Endothelial cell of umbilical vein (primary cell): ENCODE data around the gene RIPPLY1. TPM values are rescaled to one million over a fixed set of nuclear protein-coding genes. Genes with fewer than 3 reads are reported as not detected.

ENCODE experiments used
- BruUV-seq: library from RNA; stranded (reverse); fragments of 400-500 nt; replicated peaks from 2 replicates; lab custom pipeline; 2021; lab: Mats Ljungman, UMichigan
- CTCF ChIA-PET: fragments of 300-600, 350-600 bp; sonication (Branson Sonifier 250); formaldehyde crosslinking; loops from one replicate; lab custom pipeline; 2021; ENCODE audit warnings: antibody characterized with exemption, inconsistent platforms; lab: Charles Lee
- POLR2A ChIA-PET: fragments of 300-600, 350-600 bp; sonication (Branson Sonifier 250); formaldehyde crosslinking; loops from one replicate; lab custom pipeline; 2021; ENCODE audit warnings: antibody characterized with exemption, inconsistent platforms; lab: Charles Lee
- DNase-seq: peaks from one replicate; pipeline ENCODE4 v3.0.0-alpha.2; 2011; ENCODE audit warnings: low read depth, low spot score
- FAIRE-seq: peaks from 2 replicates; lab custom pipeline; 2011; peaks lifted over from hg19 to GRCh38; lab: Jason Lieb, UNC
- H2AFZ ChIP-seq: 2 replicates; pipeline ENCODE4 v1.6.0; 2012; ENCODE audit warnings: low read depth, low read length, control low read depth, inconsistent platforms
- H3K27ac ChIP-seq: 2 replicates; pipeline ENCODE4 v1.5.1; 2011; ENCODE audit warnings: low read depth, mild to moderate bottlenecking, control low read depth, low read length, moderate library complexity; ENCODE audit not compliant: insufficient read depth
- H3K27me3 ChIP-seq, 2 experiments: 2 replicates each; pipeline versions ENCODE4 v1.6.0 to v1.6.1; 2011; ENCODE audit warnings: low read length in 2 of 2, mixed read lengths in 1 of 2; ENCODE audit not compliant: control insufficient read depth in 2 of 2, insufficient read depth in 2 of 2
- H3K36me3 ChIP-seq, 2 experiments: 2 replicates in 1 of 2; 3 replicates in 1 of 2; pipeline ENCODE4 v1.5.1; 2011; ENCODE audit warnings: low read length in 2 of 2, mild to moderate bottlenecking in 1 of 2, moderate library complexity in 1 of 2; ENCODE audit not compliant: control insufficient read depth in 2 of 2, insufficient read depth in 2 of 2; ENCODE audit errors: extremely low read depth in 1 of 2
- H3K4me1 ChIP-seq: 3 replicates; pipeline ENCODE4 v1.5.1; 2011; ENCODE audit warnings: mild to moderate bottlenecking, low read length; ENCODE audit not compliant: control insufficient read depth, insufficient read depth; ENCODE audit errors: extremely low read depth
- H3K4me2 ChIP-seq: 2 replicates; pipeline ENCODE4 v1.6.1; 2011; ENCODE audit warnings: low read length, control low read depth, mixed read lengths; ENCODE audit not compliant: insufficient read depth
- H3K4me3 ChIP-seq, 3 experiments: fragments of 200-600 bp in 1 of 3; sonication (generic), shearing (Covaris generic) in 1 of 3; replicated peaks in 1 of 3; 2 replicates each; pipeline ENCODE4 v1.5.1; 2011 to 2016; ENCODE audit warnings: control low read depth in 3 of 3, low read length in 3 of 3, mild to moderate bottlenecking in 2 of 3, inconsistent platforms in 1 of 3, low read depth in 1 of 3, moderate library complexity in 1 of 3; ENCODE audit not compliant: insufficient read depth in 1 of 3
- H3K79me2 ChIP-seq: 2 replicates; pipeline ENCODE4 v1.6.0; 2012; ENCODE audit warnings: low read length, inconsistent platforms; ENCODE audit not compliant: control insufficient read depth, insufficient read depth
- H3K9ac ChIP-seq: replicated peaks from 2 replicates; pipeline ENCODE3; 2011; ENCODE audit warnings: low read length, control low read depth; ENCODE audit not compliant: insufficient read depth; ENCODE audit errors: extremely low read depth
- H3K9me1 ChIP-seq: replicated peaks from 3 replicates; pipeline ENCODE4 v1.6.0; 2011; ENCODE audit warnings: mild to moderate bottlenecking, low read length; ENCODE audit not compliant: control insufficient read depth, insufficient read depth; ENCODE audit errors: extremely low read depth
- H3K9me3 ChIP-seq: replicated peaks from 2 replicates; pipeline ENCODE4 v1.5.1; 2012; ENCODE audit warnings: low read length, inconsistent platforms; ENCODE audit not compliant: control insufficient read depth, insufficient read depth
- H4K20me1 ChIP-seq: replicated peaks from 2 replicates; pipeline ENCODE3; 2011; ENCODE audit warnings: mild to moderate bottlenecking, low read length; ENCODE audit not compliant: control insufficient read depth, insufficient read depth; ENCODE audit errors: extremely low read depth
- EZH2 ChIP-seq: IDR thresholded peaks from 2 replicates; pipeline ENCODE4 v1.6.1; 2012; ENCODE audit warnings: borderline replicate concordance, low read depth, mild to moderate bottlenecking, moderate library complexity, low read length, inconsistent platforms; ENCODE audit not compliant: severe bottlenecking
- FOS ChIP-seq: IDR thresholded peaks from 2 replicates; pipeline ENCODE4 v1.6.1; 2011; ENCODE audit warnings: mild to moderate bottlenecking, low read length, moderate library complexity, borderline replicate concordance; ENCODE audit not compliant: insufficient read depth
- GATA2 ChIP-seq: IDR thresholded peaks from 2 replicates; pipeline ENCODE4 v1.7.0; 2011; ENCODE audit warnings: low read depth, mild to moderate bottlenecking, moderate library complexity, mixed read lengths, low read length; ENCODE audit not compliant: insufficient read length, insufficient read depth
- JUN ChIP-seq: IDR thresholded peaks from 2 replicates; pipeline ENCODE4 v1.6.1; 2011; ENCODE audit warnings: borderline replicate concordance, low read depth; ENCODE audit not compliant: insufficient read length, insufficient read depth
- MYC ChIP-seq: IDR thresholded peaks from one replicate; pipeline ENCODE4 v1.6.1; 2011; ENCODE audit warnings: mild to moderate bottlenecking, low read depth, low read length
- POLR2A ChIP-seq: IDR thresholded peaks from 2 replicates; pipeline ENCODE4 v1.6.1; 2012; ENCODE audit warnings: low read depth, mild to moderate bottlenecking, control low read depth, low read length
- POLR2AphosphoS5 ChIP-seq: IDR thresholded peaks from 2 replicates; pipeline ENCODE4 v1.6.1; 2012; ENCODE audit warnings: low read depth, mild to moderate bottlenecking, control low read depth, low read length, moderate library complexity; ENCODE audit not compliant: insufficient read depth
- dilution Hi-C: fragments of 300-500 bp; cut with MboI; formaldehyde crosslinking; loops from one replicate; pipeline ENCODE4 v1.15.0; 2019; ENCODE audit warnings: low sequenced_read_pairs; ENCODE audit not compliant: extremely low pct_ligation_motif_present
- intact Hi-C: fragments of 100-400 bp; cut with micrococcal nuclease; formaldehyde crosslinking; loops from one replicate; pipeline ENCODE4 v1.10.0; 2022
- polyA plus RNA-seq, 4 experiments: library from polyadenylated mRNA; depleted of rRNA in 3 of 4; stranded (reverse) in 3 of 4; unstranded in 1 of 4; fragments of >200 nt; gene quantifications; 2 replicates each; pipeline versions ENCODE4 v1.2.1 to v1.2.3, GENCODE V29; 2011 to 2012; ENCODE audit warnings: missing spikeins in 1 of 4
- total RNA-seq: library from RNA; stranded (reverse); gene quantifications from 2 replicates; pipeline ENCODE4 v1.2.3, GENCODE V29; 2021
- TF ChIP-seq, protein P1 (sequence below), 2 donors: IDR thresholded peaks; 1 replicate in 1 of 2; 2 replicates in 1 of 2; pipeline ENCODE4 v1.5.1; 2011; ENCODE audit warnings: low read length in 2 of 2, mild to moderate bottlenecking in 2 of 2, moderate library complexity in 2 of 2, control low read depth in 1 of 2, inconsistent platforms in 1 of 2, low read depth in 1 of 2; ENCODE audit not compliant: insufficient read depth in 1 of 2; ENCODE audit errors: extremely low read depth in 1 of 2
- TF ChIP-seq, protein P2 (sequence below): IDR thresholded peaks from 2 replicates; pipeline ENCODE4 v1.6.1; 2011; ENCODE audit not compliant: insufficient read depth, insufficient read length

Gene RIPPLY1
- total and polyA plus RNA-seq, 2 donors (not counting 3 experiments of a cell fraction or from before 2014, with no cell fraction given), result not detected

DNA sequence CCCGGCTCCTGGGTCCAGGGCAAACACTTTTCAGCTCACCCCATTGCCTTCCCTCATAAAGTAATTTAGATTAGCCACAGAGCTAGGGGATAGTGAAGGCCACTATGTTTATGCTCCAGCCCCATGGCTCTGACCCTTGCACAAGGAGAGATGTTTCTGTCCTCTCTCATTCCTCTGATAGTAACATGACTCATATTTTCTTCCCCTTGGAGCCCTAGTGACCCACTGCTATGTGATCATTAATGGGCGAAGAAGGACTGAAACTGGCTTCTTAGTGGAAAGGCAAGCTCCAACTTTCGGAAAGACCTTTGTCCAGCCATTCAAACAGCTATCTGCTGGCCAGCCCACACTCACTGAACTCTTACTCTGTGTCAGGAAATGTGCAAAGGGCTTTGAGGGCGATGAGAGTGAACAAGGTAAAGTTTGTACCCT is 29.4 kb upstream of the RIPPLY1 start:
- CTCF ChIA-PET, result interaction anchor here (0.8 to 3.3 kb wide), 4 partner anchors 14 to 73 kb away, joined by 3 to 17 read pairs (median 3); no protein-coding TSS in a partner anchor
- no peak overlapping the region for H3K27ac ChIP-seq

GRCh38 chrX:106931831-106932491 is 28.8 kb upstream of the RIPPLY1 start:
- Histone ChIP-seq H3K79me2 (no peaks in the 10 kb centered on the region), H3K9me1 (no peaks in the 10 kb centered on the region), H3K4me3 (no peak overlapping the region), H3K4me2 (no peak overlapping the region), H3K4me1 (peaks cover 21% of the 10 kb centered on the region), H3K27ac (no peak overlapping the region), H3K9ac (no peak overlapping the region), H4K20me1 (no peaks in the 10 kb centered on the region), H3K27me3 (no peaks in the 10 kb centered on the region), H3K36me3 (no peaks in the 10 kb centered on the region), H3K9me3 (no peaks in the 10 kb centered on the region), H2AFZ (no peak overlapping the region)
- DNase-seq (no peak), FAIRE-seq (no peak)
- TF ChIP-seq, protein P1, sequence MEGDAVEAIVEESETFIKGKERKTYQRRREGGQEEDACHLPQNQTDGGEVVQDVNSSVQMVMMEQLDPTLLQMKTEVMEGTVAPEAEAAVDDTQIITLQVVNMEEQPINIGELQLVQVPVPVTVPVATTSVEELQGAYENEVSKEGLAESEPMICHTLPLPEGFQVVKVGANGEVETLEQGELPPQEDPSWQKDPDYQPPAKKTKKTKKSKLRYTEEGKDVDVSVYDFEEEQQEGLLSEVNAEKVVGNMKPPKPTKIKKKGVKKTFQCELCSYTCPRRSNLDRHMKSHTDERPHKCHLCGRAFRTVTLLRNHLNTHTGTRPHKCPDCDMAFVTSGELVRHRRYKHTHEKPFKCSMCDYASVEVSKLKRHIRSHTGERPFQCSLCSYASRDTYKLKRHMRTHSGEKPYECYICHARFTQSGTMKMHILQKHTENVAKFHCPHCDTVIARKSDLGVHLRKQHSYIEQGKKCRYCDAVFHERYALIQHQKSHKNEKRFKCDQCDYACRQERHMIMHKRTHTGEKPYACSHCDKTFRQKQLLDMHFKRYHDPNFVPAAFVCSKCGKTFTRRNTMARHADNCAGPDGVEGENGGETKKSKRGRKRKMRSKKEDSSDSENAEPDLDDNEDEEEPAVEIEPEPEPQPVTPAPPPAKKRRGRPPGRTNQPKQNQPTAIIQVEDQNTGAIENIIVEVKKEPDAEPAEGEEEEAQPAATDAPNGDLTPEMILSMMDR (IDR thresholded peaks at IDR 0.05; ENCODE audit: extremely low read depth in 1 of 2, insufficient read depth in 1 of 2, low read depth in 1 of 2, low read length in 2 of 2), result no peak
- TF ChIP-seq, protein P2, sequence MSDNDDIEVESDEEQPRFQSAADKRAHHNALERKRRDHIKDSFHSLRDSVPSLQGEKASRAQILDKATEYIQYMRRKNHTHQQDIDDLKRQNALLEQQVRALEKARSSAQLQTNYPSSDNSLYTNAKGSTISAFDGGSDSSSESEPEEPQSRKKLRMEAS, result no peak
- TF ChIP-seq FOS, result no peak
- TF ChIP-seq POLR2AphosphoS5, result no peak
- no peak for TF ChIP-seq EZH2
- TF ChIP-seq JUN, result no peak
- TF ChIP-seq MYC, result no peak
- no peak for TF ChIP-seq POLR2A
- no peak for TF ChIP-seq GATA2
- CTCF ChIA-PET, result interaction anchor here (0.8 to 3.3 kb wide), 3 partner anchors 14 to 74 kb away, joined by 3 to 17 read pairs (median 3); no protein-coding TSS in a partner anchor
- intact Hi-C loops (loop anchor here (1.0 kb wide), 1 partner anchor 14 kb away; no protein-coding TSS in a partner anchor), dilution Hi-C loops (no loop called here)
- BruUV-seq, result no TSS peak
- POLR2A ChIA-PET, result no interaction called here

More for the DNA sequence above, 29.4 kb upstream of the RIPPLY1 start:
- Histone ChIP-seq H3K36me3 (no peaks in the 10 kb centered on the region), H3K4me3 (no peak overlapping the region), H2AFZ (no peak overlapping the region), H3K27me3 (no peaks in the 10 kb centered on the region), H3K9me1 (no peaks in the 10 kb centered on the region), H3K79me2 (no peaks in the 10 kb centered on the region), H4K20me1 (no peaks in the 10 kb centered on the region), H3K9ac (no peak overlapping the region), H3K4me2 (no peak overlapping the region), H3K4me1 (peaks cover 21% of the 10 kb centered on the region), H3K9me3 (no peaks in the 10 kb centered on the region)
- POLR2A ChIA-PET, result no interaction called here
- TF ChIP-seq FOS (peak; percentile 27), JUN (no peak)
- intact Hi-C loops (loop anchor here (1.0 kb wide), 1 partner anchor 14 kb away; no protein-coding TSS in a partner anchor), dilution Hi-C loops (no loop called here)
- DNase-seq, result peak; percentile 13
- peak; percentile 92 for FAIRE-seq
- BruUV-seq, result no TSS peak
